Nephron (organoid): Measurements from ENCODE around the gene PRKG1.
A peak's percentile ranks its signal among the peaks of the same experiment; 100 is the strongest.

Experiments
- H3K27ac Mint-ChIP-seq, 3 experiments: 2 replicates each; pipeline ENCODE4 v1.8.0; 2020; ENCODE audit warnings: mixed read lengths in 3 of 3, mild to moderate bottlenecking in 2 of 3, moderate library complexity in 1 of 3
- H3K27me3 Mint-ChIP-seq: 2 replicates; pipeline ENCODE4 v1.8.0; 2021; ENCODE audit warnings: low read depth, mild to moderate bottlenecking, moderate library complexity, mixed read lengths
- H3K36me3 Mint-ChIP-seq: 2 replicates; pipeline ENCODE4 v1.8.0; 2020; ENCODE audit warnings: low read depth, mixed read lengths
- H3K4me1 Mint-ChIP-seq: 2 replicates; pipeline ENCODE4 v1.8.0; 2020; ENCODE audit warnings: mixed read lengths
- H3K4me3 Mint-ChIP-seq, 3 experiments: 2 replicates each; pipeline ENCODE4 v1.8.0; 2020; ENCODE audit warnings: mild to moderate bottlenecking in 3 of 3, mixed read lengths in 3 of 3, moderate library complexity in 2 of 3
- H3K9me3 Mint-ChIP-seq: 2 replicates; pipeline ENCODE4 v1.8.0; 2020; ENCODE audit warnings: mixed read lengths
- TF ChIP-seq, protein P1 (sequence below), 3 experiments: fragments of 200-600 bp; sonication (generic); IDR thresholded peaks; one replicate each; pipeline ENCODE4 v1.5.0; 2021; ENCODE audit warnings: antibody characterized with exemption in 3 of 3; ENCODE audit not compliant: unreplicated experiment in 3 of 3

Gene PRKG1

DNA sequence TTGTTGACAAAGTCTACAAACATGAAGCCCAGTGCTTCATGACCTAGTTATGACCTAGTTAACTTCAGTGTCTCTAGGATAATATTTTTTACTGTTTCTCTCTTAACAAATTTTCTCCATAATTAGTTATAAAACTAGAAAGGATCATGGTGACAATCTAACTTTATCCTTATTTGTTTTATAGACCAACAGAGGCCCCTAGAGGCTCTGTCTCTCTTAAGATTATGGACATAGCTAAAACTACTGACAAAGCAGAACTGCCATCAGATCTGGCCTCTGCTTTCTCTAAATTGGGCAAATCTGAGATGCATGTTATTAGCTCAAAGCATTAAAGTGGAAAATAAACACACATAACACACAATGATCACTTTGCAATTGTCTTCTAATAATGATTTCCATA, 449.2 kb downstream of the PRKG1 start:
- H3K4me3 Mint-ChIP-seq = no peak overlapping the region
- H3K27ac Mint-ChIP-seq = no peak overlapping the region
- H3K27me3 Mint-ChIP-seq = no peaks in the 10 kb centered on the region
- H3K4me1 Mint-ChIP-seq = no peaks in the 10 kb centered on the region
- TF ChIP-seq, protein P1, sequence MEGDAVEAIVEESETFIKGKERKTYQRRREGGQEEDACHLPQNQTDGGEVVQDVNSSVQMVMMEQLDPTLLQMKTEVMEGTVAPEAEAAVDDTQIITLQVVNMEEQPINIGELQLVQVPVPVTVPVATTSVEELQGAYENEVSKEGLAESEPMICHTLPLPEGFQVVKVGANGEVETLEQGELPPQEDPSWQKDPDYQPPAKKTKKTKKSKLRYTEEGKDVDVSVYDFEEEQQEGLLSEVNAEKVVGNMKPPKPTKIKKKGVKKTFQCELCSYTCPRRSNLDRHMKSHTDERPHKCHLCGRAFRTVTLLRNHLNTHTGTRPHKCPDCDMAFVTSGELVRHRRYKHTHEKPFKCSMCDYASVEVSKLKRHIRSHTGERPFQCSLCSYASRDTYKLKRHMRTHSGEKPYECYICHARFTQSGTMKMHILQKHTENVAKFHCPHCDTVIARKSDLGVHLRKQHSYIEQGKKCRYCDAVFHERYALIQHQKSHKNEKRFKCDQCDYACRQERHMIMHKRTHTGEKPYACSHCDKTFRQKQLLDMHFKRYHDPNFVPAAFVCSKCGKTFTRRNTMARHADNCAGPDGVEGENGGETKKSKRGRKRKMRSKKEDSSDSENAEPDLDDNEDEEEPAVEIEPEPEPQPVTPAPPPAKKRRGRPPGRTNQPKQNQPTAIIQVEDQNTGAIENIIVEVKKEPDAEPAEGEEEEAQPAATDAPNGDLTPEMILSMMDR (IDR thresholded peaks at IDR 0.05; ENCODE audit: unreplicated experiment in 3 of 3) = no peak
- no peaks in the 10 kb centered on the region for H3K9me3 Mint-ChIP-seq
- no peaks in the 10 kb centered on the region for H3K36me3 Mint-ChIP-seq

DNA sequence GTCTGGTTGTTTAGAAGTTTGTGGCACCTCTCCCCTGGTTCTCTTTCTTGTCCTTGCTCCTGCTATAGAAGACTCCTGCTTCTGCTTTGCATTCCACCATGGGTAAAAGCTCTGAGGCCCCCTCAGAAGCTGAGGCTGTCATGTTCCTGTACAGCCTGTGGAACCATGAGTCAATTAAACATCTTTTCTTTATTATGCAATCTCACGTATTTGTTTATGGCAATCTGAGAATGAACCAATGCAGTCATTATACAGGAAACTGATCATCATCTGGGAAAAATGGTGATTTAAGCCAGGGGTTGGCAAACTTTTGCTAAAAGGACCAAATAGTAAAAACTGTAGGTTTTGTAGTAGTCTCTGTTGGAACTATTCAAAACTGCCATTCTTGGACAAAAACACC, 449.8 kb downstream of the PRKG1 start:
- TF ChIP-seq, protein P1 (IDR thresholded peaks at IDR 0.05; ENCODE audit: unreplicated experiment in 3 of 3) = no peak
- H3K4me1 Mint-ChIP-seq = no peaks in the 10 kb centered on the region
- no peaks in the 10 kb centered on the region for H3K9me3 Mint-ChIP-seq
- no peak overlapping the region for H3K27ac Mint-ChIP-seq
- no peaks in the 10 kb centered on the region for H3K36me3 Mint-ChIP-seq
- no peaks in the 10 kb centered on the region for H3K27me3 Mint-ChIP-seq
- no peak overlapping the region for H3K4me3 Mint-ChIP-seq

DNA sequence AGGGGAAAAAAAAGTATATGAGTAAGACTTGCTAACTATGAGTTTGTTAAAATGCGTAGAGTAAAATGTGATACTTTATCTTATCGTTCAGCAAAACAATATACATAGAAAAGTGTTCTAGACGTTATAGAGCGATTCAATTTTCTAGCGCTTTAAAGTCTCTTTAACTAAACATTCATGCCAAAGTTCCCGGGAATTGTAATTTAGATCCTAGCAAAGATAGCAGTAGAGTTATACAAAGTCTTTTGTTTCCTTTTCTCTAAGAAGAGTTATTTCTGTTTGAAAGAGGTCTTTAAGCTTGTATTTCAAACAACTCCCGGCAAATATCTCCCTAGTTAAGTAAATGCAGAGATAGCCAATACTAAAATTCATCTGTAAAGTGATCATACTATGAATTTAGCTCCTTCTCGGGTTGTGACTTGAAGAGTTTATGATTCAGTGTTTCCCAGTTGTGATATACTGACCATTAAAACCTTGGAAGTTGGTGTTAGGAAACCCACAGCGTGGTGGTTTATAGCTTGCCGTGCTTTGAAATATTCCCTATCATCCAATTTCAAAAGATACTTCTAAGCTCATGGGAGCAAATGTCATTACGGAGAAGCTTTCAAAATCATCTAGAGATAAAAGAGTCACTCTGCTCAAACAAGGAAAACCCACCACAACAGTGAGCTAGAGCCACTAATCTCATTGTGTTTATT, 453.4 kb downstream of the PRKG1 start:
- H3K9me3 Mint-ChIP-seq = no peaks in the 10 kb centered on the region
- no peaks in the 10 kb centered on the region for H3K36me3 Mint-ChIP-seq
- TF ChIP-seq, protein P1 (IDR thresholded peaks at IDR 0.05; ENCODE audit: unreplicated experiment in 3 of 3) = no peak
- no peaks in the 10 kb centered on the region for H3K27me3 Mint-ChIP-seq
- peak overlapping the region; percentile 20 to 61 (median 30) for H3K4me3 Mint-ChIP-seq
- peaks cover 1% of the 10 kb centered on the region for H3K4me1 Mint-ChIP-seq
- H3K27ac Mint-ChIP-seq = peak overlapping the region in 2 of 3 experiments; percentile 84 to 85

DNA sequence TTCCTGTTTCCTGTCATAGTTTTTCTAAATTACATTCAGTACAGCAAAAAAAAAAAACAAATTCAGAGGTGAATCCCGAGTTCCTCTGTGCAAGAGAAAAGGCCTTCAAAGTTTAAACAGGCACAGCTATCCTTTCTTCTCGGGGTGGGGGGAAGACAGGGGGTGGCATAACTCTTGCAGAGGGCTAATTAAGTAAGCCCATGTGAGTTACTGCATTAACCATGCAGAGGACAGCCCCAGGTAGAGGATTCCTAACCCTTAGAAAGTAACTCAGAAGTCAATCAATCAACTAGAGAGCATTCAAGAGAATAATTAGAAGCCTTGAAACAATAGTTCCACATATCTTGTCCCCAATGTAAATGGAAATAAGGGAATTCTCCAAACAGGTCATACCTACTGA, 454.2 kb downstream of the PRKG1 start:
- Mint-ChIP-seq H3K4me3 (no peak overlapping the region), H3K36me3 (no peaks in the 10 kb centered on the region), H3K27ac (peak overlapping the region in 1 of 3 experiments; percentile 84), H3K9me3 (no peaks in the 10 kb centered on the region), H3K4me1 (peaks cover 4% of the 10 kb centered on the region), H3K27me3 (no peaks in the 10 kb centered on the region)
- TF ChIP-seq, protein P1 (IDR thresholded peaks at IDR 0.05; ENCODE audit: unreplicated experiment in 3 of 3) = no peak

DNA sequence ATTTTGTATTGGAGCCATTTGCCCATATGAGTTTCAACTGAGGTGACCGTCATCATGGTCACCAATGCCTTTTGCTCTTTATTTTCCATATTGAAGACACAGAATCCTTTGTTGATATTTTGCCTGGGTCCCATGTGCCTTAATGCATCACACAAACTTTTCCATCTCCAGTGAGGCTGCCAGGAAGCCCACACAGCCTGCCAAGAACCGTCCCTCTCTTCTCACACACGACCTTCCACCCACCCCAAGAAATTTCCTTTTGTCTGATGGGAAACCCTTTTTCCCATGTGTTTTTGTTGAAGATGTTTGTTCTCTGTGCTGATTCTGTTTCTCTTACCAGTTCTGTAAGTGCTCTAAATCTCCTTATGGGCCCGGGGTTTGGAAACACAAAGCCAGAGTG, 456.3 kb downstream of the PRKG1 start:
- no peak overlapping the region for H3K27ac Mint-ChIP-seq
- H3K4me3 Mint-ChIP-seq = no peak overlapping the region
- H3K4me1 Mint-ChIP-seq = peaks cover 4% of the 10 kb centered on the region
- TF ChIP-seq, protein P1 (IDR thresholded peaks at IDR 0.05; ENCODE audit: unreplicated experiment in 3 of 3) = no peak
- H3K27me3 Mint-ChIP-seq = no peaks in the 10 kb centered on the region
- no peaks in the 10 kb centered on the region for H3K36me3 Mint-ChIP-seq
- no peaks in the 10 kb centered on the region for H3K9me3 Mint-ChIP-seq

DNA sequence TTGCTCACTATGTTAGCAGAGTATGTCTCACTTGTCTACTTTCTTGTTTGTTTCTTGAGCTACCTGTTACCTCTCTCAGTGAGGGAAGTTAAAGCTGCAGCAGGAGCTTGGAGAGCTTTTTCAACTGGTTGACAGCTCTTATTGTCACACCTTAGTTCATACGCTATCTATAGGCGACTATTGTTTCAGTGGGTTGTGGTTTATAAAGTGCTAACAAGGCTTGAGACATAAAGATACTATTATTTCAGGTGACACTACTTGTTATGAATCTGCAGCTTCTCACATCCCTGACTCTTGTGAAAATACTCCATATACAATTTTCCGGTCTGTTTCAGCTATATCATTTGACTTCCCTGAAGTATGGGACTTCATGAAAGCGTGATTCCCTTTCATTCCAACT, 457.8 kb downstream of the PRKG1 start:
- Mint-ChIP-seq H3K36me3 (no peaks in the 10 kb centered on the region), H3K4me1 (peaks cover 4% of the 10 kb centered on the region), H3K9me3 (no peaks in the 10 kb centered on the region)

More for the DNA sequence above, 457.8 kb downstream of the PRKG1 start:
- Mint-ChIP-seq H3K4me3 (no peak overlapping the region), H3K27ac (no peak overlapping the region), H3K27me3 (no peaks in the 10 kb centered on the region)
- TF ChIP-seq, protein P1 (IDR thresholded peaks at IDR 0.05; ENCODE audit: unreplicated experiment in 3 of 3) = no peak
